Duodenal mucosa (tissue), 2 donors: ENCODE data around the gene CACNA1I.

Experiments
- H3K27ac ChIP-seq: one replicate; pipeline ENCODE4 v1.7.0; 2013; ENCODE audit warnings: low read depth, low read length
- H3K27me3 ChIP-seq, 2 donors: one replicate each; pipeline ENCODE4 v1.7.0; 2013; ENCODE audit warnings: low read length in 2 of 2, control low read depth in 1 of 2; ENCODE audit not compliant: insufficient read depth in 2 of 2, control insufficient read depth in 1 of 2
- H3K36me3 ChIP-seq, 2 donors: one replicate each; pipeline ENCODE4 v1.7.0; 2013; ENCODE audit warnings: low read length in 2 of 2, control low read depth in 1 of 2; ENCODE audit not compliant: insufficient read depth in 2 of 2, control insufficient read depth in 1 of 2
- H3K4me1 ChIP-seq, 2 donors: one replicate each; pipeline ENCODE4 v1.7.0; 2013; ENCODE audit warnings: low read length in 2 of 2, control low read depth in 1 of 2; ENCODE audit not compliant: insufficient read depth in 2 of 2, control insufficient read depth in 1 of 2
- H3K4me3 ChIP-seq, 2 donors: one replicate each; pipeline ENCODE4 v1.7.0; 2013; ENCODE audit warnings: low read length in 2 of 2, low read depth in 1 of 2
- H3K9ac ChIP-seq, 2 donors: one replicate each; pipeline ENCODE4 v1.7.0; 2013; ENCODE audit warnings: low read length in 2 of 2, low read depth in 1 of 2
- H3K9me3 ChIP-seq, 2 donors: one replicate each; pipeline ENCODE4 v1.7.0; 2013; ENCODE audit warnings: low read length in 2 of 2, control low read depth in 1 of 2; ENCODE audit not compliant: control insufficient read depth in 1 of 2

Gene CACNA1I

DNA sequence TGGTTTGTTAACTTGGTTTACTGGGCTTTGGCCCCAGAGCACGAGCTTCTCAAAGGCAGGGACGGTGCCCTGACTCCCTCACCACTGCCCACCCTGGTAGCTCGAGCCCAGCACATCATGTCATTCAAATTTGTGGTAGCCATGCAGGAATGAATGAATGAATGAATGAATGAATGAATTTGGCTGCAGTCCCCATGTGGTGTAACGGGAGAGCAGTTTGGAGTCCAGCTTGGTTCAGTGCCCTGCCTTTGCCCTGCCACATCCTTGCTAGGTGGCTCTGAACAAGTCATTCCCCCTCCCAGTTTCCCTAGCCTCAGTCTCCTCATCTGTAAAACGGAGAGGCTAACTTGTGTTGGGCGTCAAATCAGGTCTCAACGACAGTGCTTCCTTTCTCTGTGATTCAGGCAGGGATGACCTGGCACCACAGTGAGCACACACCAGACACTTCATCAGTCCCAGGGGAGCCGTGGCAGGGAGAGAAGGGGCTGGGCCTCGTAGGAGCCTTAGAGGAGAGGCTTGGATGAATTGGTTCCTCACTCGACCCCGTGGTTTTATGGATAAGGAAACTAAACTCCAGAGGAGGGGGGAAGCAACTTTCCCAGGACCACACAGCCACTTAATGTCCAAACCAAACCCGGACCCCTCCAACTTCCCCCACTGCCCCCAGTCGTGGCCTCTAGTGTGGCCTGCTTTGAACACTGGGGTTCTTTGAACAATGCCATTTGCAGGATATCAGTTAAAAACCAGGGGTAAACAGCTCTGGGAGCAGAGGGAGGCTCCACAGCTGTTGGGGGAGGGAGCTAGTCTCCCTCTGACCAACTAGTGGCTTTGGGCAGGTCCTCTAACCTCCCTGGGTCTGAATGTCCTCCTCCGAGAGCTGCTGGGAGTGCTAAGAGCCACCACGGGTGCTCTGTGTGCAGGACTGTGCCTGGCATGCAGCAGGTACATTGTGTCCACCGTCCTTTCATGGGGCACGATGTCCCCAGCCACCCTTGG is 86.2 kb downstream of the CACNA1I start:
- H3K27ac ChIP-seq: no peak overlapping the region
- H3K36me3 ChIP-seq: no peaks in the 10 kb centered on the region
- H3K9ac ChIP-seq: no peak overlapping the region
- no peaks in the 10 kb centered on the region for H3K9me3 ChIP-seq
- no peaks in the 10 kb centered on the region for H3K4me1 ChIP-seq
- peaks cover 12 to 48% of the 10 kb centered on the region in 2 donors for H3K27me3 ChIP-seq
- no peak overlapping the region for H3K4me3 ChIP-seq

DNA sequence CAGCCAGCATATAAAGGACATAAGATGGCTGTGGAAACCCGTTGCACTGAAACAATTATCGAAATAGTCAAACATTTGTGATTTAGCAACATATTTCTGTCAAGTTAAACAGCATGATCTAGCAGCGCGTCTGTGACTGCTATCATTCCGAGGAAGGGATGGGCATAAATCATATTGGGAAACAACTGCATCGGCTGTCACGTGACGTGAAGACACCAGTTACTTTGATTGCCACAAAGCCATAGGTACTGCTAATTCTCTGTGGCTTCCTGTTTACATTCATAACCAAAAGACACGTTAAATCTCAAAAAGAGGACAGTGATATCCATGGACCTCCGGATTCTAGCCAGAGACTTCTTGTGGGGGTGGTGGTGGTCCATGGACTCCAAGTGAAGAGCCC is 87.8 kb downstream of the CACNA1I start:
- Histone ChIP-seq H3K36me3 (no peaks in the 10 kb centered on the region), H3K27ac (no peak overlapping the region), H3K4me1 (peaks cover 0 to 3% of the 10 kb centered on the region in 2 donors), H3K27me3 (peaks cover 27 to 56% of the 10 kb centered on the region in 2 donors), H3K4me3 (no peak overlapping the region), H3K9me3 (no peaks in the 10 kb centered on the region), H3K9ac (no peak overlapping the region)

DNA sequence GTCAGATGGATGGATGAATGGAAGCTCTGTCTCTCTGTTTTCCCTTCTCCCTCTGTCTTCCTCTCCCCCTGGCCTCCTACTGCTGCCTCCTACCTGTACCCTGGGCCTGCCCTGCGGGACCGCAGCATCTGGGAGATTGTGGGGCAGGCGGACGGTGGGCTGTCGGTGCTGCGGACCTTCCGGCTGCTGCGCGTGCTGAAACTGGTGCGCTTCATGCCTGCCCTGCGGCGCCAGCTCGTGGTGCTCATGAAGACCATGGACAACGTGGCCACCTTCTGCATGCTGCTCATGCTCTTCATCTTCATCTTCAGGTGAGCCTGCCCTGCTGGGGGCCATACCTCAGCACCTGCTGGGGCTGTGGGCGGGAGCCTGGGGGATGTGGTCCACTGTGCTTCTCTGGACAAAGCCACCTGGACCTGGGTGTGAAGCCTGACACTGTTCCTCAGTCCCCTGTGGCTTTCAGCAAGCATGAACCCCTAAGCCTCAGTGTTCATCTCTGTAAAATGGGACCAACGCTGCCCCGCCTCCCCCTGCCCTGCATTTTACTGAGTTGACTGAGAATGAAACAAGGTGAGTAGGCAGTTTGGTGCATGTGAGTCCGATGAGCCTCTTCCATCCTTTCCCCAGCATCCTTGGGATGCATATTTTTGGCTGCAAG is 88.4 kb downstream of the CACNA1I start:
- Histone ChIP-seq H3K4me1 (peaks cover 3 to 7% of the 10 kb centered on the region in 2 donors), H3K4me3 (no peak overlapping the region), H3K36me3 (no peaks in the 10 kb centered on the region), H3K27me3 (peaks cover 32 to 57% of the 10 kb centered on the region in 2 donors), H3K9ac (no peak overlapping the region), H3K9me3 (no peaks in the 10 kb centered on the region), H3K27ac (no peak overlapping the region)

DNA sequence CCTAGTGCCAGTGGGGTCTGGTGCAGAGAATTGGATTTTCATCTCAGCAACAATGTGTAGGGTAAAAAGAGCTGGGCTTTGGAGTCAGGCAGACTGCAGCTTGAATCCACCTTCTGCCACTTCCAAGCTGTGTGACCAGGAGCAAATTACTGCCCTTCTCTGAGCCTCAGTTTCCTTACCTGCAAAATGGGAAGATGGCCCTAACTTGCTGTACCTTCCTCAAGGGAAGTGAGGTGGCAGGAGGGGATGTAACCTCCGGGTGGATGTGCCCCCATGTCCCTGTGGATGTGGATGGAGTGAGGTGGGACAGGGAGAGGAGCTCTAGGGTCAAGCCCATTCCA is 90.9 kb downstream of the CACNA1I start:
- H3K27me3 ChIP-seq: peaks cover 39 to 43% of the 10 kb centered on the region in 2 donors
- no peak overlapping the region for H3K4me3 ChIP-seq

DNA sequence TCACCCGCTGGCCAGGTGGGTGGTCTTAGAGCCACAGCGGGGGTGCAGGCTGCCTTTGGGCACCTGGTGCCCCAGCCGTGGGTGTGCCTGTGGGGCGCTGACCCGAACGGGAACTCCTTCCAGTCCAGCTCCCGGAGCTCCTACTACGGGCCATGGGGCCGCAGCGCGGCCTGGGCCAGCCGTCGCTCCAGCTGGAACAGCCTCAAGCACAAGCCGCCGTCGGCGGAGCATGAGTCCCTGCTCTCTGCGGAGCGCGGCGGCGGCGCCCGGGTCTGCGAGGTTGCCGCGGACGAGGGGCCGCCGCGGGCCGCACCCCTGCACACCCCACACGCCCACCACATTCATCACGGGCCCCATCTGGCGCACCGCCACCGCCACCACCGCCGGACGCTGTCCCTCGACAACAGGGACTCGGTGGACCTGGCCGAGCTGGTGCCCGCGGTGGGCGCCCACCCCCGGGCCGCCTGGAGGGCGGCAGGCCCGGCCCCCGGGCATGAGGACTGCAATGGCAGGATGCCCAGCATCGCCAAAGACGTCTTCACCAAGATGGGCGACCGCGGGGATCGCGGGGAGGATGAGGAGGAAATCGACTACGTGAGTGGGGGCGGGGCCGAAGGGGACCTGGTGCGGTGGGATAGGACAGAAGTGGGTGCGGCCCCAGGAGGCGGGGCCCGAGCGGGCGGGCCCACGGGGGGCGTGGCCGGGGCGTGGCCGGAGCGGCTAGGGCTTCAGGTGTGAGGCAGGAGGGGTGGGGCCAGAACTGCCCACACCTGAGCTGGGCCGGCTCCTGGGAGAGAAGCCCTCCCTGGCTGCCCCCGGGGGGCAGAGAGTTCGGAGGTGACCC is 91.5 kb downstream of the CACNA1I start:
- Histone ChIP-seq H3K9me3 (no peaks in the 10 kb centered on the region), H3K4me1 (peaks cover 6 to 11% of the 10 kb centered on the region in 2 donors), H3K9ac (no peak overlapping the region), H3K4me3 (peak overlapping the region in 1 of 2 donors; percentile 17), H3K27ac (no peak overlapping the region), H3K27me3 (peaks cover 38 to 41% of the 10 kb centered on the region in 2 donors), H3K36me3 (no peaks in the 10 kb centered on the region)

More for the DNA sequence above, 90.9 kb downstream of the CACNA1I start:
- H3K36me3 ChIP-seq: no peaks in the 10 kb centered on the region
- H3K27ac ChIP-seq: no peak overlapping the region
- H3K4me1 ChIP-seq: peaks cover 6 to 11% of the 10 kb centered on the region in 2 donors
- no peaks in the 10 kb centered on the region for H3K9me3 ChIP-seq
- H3K9ac ChIP-seq: no peak overlapping the region

DNA sequence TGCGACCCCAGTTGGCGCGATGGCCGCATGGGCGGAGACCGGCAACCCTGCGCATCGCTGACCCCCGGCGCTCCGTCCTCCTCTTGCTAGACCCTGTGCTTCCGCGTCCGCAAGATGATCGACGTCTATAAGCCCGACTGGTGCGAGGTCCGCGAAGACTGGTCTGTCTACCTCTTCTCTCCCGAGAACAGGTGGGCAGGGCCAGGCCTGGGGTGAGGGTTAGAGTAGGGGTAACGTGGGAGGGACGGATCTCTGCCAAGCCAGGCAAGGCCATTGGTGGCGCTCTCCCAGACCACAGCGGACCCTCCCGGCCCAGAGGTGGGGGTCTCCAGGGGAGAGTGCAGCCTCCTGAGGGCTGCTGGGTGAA is 92.1 kb downstream of the CACNA1I start:
- Histone ChIP-seq H3K27ac (no peak overlapping the region), H3K36me3 (no peaks in the 10 kb centered on the region), H3K4me1 (peaks cover 6 to 11% of the 10 kb centered on the region in 2 donors), H3K27me3 (peaks cover 32 to 41% of the 10 kb centered on the region in 2 donors), H3K9me3 (no peaks in the 10 kb centered on the region), H3K9ac (no peak overlapping the region), H3K4me3 (no peak overlapping the region)

DNA sequence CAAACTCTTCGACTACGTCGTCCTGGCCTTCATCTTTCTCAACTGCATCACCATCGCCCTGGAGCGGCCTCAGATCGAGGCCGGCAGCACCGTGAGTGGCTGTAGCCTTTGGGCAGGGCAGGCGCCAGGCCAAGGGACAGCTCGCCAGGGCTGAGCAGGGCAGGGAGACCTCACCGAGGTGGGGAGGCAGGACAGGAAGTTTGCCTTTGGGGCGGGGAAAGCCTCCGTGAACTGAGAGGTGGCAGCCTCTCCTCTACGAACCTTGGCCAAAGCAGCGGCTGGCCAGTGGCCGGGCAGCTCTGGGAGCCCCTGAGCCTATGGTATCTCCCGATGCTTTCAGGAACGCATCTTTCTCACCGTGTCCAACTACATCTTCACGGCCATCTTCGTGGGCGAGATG is 93.2 kb downstream of the CACNA1I start:
- Histone ChIP-seq H3K4me1 (peaks cover 6 to 11% of the 10 kb centered on the region in 2 donors), H3K4me3 (no peak overlapping the region), H3K36me3 (no peaks in the 10 kb centered on the region), H3K27me3 (peaks cover 25 to 41% of the 10 kb centered on the region in 2 donors), H3K27ac (no peak overlapping the region), H3K9me3 (no peaks in the 10 kb centered on the region), H3K9ac (no peak overlapping the region)

DNA sequence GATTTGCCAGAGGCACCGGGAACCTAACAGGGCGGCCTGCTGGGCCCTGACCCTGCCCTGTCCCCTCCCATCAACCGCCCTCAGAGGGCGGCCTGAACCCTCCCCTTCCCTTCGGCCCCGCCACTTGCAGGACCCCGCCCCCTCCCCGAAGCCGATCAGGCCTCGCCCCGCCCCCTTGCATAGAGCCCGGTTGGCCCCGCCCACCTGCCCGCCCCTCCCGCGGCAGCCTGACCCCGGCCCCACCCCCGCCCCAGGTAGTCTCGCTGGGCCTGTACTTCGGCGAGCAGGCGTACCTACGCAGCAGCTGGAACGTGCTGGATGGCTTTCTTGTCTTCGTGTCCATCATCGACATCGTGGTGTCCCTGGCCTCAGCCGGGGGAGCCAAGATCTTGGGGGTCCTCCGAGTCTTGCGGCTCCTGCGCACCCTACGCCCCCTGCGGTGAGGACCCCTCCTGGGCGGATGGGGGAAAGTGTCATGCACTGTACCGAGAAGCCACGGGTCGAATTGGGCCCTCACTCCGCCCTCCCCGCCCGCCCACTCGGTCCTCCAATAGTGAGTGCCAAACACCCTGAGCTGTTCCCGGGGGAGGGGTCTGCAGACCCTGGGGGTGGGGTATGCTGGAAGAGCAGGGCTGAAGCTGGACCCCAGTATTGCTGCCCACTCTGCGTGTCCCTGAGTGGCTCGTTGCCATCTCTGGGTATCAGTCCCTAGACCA is 94.1 kb downstream of the CACNA1I start:
- no peak overlapping the region for H3K9ac ChIP-seq
- H3K4me3 ChIP-seq: no peak overlapping the region
- no peaks in the 10 kb centered on the region for H3K36me3 ChIP-seq
- H3K27ac ChIP-seq: no peak overlapping the region
- peaks cover 6 to 11% of the 10 kb centered on the region in 2 donors for H3K4me1 ChIP-seq
- H3K9me3 ChIP-seq: no peaks in the 10 kb centered on the region
- peaks cover 25 to 38% of the 10 kb centered on the region in 2 donors for H3K27me3 ChIP-seq

DNA sequence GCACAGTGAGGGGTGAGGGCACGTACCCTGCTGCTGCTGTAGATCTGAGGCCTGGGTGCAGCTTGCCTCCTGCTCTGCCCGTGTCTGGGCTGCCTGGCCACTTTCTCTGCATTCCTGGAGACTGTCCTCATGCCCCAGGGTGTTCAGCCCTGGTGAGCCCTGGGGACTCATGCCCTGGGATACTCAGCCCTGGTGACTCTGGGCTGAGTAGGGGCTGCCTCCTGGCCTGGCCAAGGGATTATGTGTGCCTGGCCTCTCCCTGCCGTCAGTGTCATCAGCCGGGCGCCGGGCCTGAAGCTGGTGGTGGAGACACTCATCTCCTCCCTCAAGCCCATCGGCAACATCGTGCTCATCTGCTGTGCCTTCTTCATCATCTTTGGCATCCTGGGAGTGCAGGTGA is 94.7 kb downstream of the CACNA1I start:
- Histone ChIP-seq H3K9ac (no peak overlapping the region), H3K4me1 (peaks cover 6 to 11% of the 10 kb centered on the region in 2 donors), H3K27me3 (peaks cover 23 to 38% of the 10 kb centered on the region in 2 donors)

More for the DNA sequence above, 94.7 kb downstream of the CACNA1I start:
- Histone ChIP-seq H3K4me3 (no peak overlapping the region), H3K9me3 (no peaks in the 10 kb centered on the region), H3K27ac (no peak overlapping the region), H3K36me3 (no peaks in the 10 kb centered on the region)
